Measurements from ENCODE around the gene KCNK1. TPM values are rescaled to one million over a fixed set of nuclear protein-coding genes. Genes with fewer than 3 reads are reported as not detected.

KCNK1 gene
- polyA plus RNA-seq, 1 donor from 2014 or later, result 1.8 TPM

DNA sequence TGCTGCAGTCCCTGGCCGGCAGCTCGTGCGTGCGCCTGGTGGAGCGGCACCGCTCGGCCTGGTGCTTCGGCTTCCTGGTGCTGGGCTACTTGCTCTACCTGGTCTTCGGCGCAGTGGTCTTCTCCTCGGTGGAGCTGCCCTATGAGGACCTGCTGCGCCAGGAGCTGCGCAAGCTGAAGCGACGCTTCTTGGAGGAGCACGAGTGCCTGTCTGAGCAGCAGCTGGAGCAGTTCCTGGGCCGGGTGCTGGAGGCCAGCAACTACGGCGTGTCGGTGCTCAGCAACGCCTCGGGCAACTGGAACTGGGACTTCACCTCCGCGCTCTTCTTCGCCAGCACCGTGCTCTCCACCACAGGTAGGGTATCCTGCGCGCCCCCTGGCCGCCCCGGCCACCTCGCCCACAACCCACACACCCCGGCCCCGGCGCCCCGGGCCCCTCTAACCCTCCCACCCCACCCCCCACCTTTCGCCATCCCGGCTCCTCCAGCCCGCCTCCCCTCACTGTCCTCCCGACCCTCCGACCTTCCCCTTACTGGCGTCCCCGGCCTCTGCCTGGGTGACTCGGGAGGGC, 352 bp downstream of the KCNK1 start:
- H3F3A ChIP-seq (ENCODE audit: insufficient read depth, low read length, poor library complexity, severe bottlenecking), result no peaks in the 10 kb centered on the region
- peak overlapping the region; percentile 66 for H3K9ac ChIP-seq (ENCODE audit: low read length)
- no peaks in the 10 kb centered on the region for H3K9me2 ChIP-seq (ENCODE audit: insufficient read depth, low read length)
- no peaks in the 10 kb centered on the region for H4K20me1 ChIP-seq (ENCODE audit: insufficient read depth)
- peak; percentile 24 for TF ChIP-seq RAD21 (conservative IDR thresholded peaks at IDR 0.05)
- TF ChIP-seq MXI1 (conservative IDR thresholded peaks at IDR 0.05; ENCODE audit: poor library complexity, severe bottlenecking), result no peak
- TF ChIP-seq POLR2AphosphoS5 (IDR thresholded peaks at IDR 0.05), result peak; percentile 38
- no peaks in the 10 kb centered on the region for H3K36me3 ChIP-seq (ENCODE audit: insufficient read depth, low read length)
- H3K27me3 ChIP-seq (ENCODE audit: insufficient read depth, low read depth, low read length), result peaks cover 62% of the 10 kb centered on the region
- no peaks in the 10 kb centered on the region for H3K9me3 ChIP-seq (ENCODE audit: low read length)
- H3K4me3 ChIP-seq (ENCODE audit: low read length), result peak overlapping the region; percentile 85
- H3K4me2 ChIP-seq (ENCODE audit: low read length), result peak overlapping the region; percentile 54
- no peaks in the 10 kb centered on the region for H3K79me2 ChIP-seq (replicated peaks; ENCODE audit: insufficient read depth, low read length)
- H3K27ac ChIP-seq (ENCODE audit: low read length), result no peak overlapping the region
- peak overlapping the region; percentile 57 for H2AFZ ChIP-seq (ENCODE audit: low read depth, low read length)

DNA sequence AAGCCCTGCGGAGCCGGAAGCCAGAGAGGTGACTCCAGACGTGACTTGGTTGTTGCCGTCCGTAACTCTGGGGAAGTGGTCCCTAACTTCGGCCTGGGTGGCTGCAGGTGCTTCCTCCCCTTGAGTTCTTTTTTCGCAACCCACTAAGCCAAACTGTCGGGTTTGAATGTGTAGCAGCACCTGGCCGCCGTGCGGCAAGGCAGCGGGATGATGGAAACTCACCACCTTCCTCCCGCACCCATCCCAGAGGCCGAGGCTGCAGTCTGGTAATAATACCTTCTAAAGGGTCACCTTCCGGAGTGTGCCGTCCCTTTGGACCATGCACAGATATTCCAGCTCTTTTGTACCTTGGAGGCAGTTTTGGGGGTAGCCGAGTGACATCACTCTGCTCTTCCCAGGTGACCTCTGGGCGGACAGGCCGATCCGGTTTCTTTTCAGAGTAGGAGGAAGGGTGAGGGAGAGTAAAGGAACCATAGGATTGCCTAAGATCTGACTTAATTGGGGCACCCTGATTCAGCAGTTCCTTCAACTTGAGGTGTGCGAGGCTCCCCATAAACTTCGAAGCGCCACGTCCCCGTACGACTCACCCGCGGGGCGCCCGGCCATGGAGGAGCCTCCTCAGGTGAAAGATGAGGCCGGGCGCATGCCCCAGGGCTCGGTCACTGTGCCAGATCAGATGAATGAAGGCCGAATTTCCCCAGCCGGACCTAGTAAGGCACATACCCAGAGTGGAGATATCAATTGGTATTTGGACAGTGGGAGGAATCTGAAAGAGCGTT, 1.0 kb downstream of the KCNK1 start:
- H3K27me3 ChIP-seq (ENCODE audit: insufficient read depth, low read depth, low read length), result peaks cover 62% of the 10 kb centered on the region
- no peak overlapping the region for H3K27ac ChIP-seq (ENCODE audit: low read length)
- no peak overlapping the region for H3K4me2 ChIP-seq (ENCODE audit: low read length)

More for the DNA sequence above, 1.0 kb downstream of the KCNK1 start:
- no peaks in the 10 kb centered on the region for H3K79me2 ChIP-seq (replicated peaks; ENCODE audit: insufficient read depth, low read length)
- H3K9me3 ChIP-seq (ENCODE audit: low read length), result no peaks in the 10 kb centered on the region
- H3K9ac ChIP-seq (ENCODE audit: low read length), result peak overlapping the region; percentile 66
- H3K9me2 ChIP-seq (ENCODE audit: insufficient read depth, low read length), result no peaks in the 10 kb centered on the region
- TF ChIP-seq TAF1 (IDR thresholded peaks at IDR 0.05; ENCODE audit: low read depth), result no peak
- TF ChIP-seq SMC3 (conservative IDR thresholded peaks at IDR 0.05; ENCODE audit: poor library complexity), result no peak
- no peak for TF ChIP-seq MXI1 (conservative IDR thresholded peaks at IDR 0.05; ENCODE audit: poor library complexity, severe bottlenecking)
- TF ChIP-seq, protein P1, sequence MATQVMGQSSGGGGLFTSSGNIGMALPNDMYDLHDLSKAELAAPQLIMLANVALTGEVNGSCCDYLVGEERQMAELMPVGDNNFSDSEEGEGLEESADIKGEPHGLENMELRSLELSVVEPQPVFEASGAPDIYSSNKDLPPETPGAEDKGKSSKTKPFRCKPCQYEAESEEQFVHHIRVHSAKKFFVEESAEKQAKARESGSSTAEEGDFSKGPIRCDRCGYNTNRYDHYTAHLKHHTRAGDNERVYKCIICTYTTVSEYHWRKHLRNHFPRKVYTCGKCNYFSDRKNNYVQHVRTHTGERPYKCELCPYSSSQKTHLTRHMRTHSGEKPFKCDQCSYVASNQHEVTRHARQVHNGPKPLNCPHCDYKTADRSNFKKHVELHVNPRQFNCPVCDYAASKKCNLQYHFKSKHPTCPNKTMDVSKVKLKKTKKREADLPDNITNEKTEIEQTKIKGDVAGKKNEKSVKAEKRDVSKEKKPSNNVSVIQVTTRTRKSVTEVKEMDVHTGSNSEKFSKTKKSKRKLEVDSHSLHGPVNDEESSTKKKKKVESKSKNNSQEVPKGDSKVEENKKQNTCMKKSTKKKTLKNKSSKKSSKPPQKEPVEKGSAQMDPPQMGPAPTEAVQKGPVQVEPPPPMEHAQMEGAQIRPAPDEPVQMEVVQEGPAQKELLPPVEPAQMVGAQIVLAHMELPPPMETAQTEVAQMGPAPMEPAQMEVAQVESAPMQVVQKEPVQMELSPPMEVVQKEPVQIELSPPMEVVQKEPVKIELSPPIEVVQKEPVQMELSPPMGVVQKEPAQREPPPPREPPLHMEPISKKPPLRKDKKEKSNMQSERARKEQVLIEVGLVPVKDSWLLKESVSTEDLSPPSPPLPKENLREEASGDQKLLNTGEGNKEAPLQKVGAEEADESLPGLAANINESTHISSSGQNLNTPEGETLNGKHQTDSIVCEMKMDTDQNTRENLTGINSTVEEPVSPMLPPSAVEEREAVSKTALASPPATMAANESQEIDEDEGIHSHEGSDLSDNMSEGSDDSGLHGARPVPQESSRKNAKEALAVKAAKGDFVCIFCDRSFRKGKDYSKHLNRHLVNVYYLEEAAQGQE (IDR thresholded peaks at IDR 0.05; ENCODE audit: borderline replicate concordance), result no peak
- no peak for TF ChIP-seq CTCF (IDR thresholded peaks at IDR 0.05; ENCODE audit: poor library complexity, severe bottlenecking)
- no peak for TF ChIP-seq POLR2AphosphoS5 (IDR thresholded peaks at IDR 0.05)
- TF ChIP-seq EZH2 (IDR thresholded peaks at IDR 0.05; ENCODE audit: borderline replicate concordance, insufficient read depth, low read length, poor library complexity, severe bottlenecking), result no peak
- TF ChIP-seq RAD21 (conservative IDR thresholded peaks at IDR 0.05), result no peak
- no peak for TF ChIP-seq EP300 (conservative IDR thresholded peaks at IDR 0.05; ENCODE audit: poor library complexity, severe bottlenecking)
- no peaks in the 10 kb centered on the region for H4K20me1 ChIP-seq (ENCODE audit: insufficient read depth)
- no peaks in the 10 kb centered on the region for H3F3A ChIP-seq (ENCODE audit: insufficient read depth, low read length, poor library complexity, severe bottlenecking)
- no peaks in the 10 kb centered on the region for H3K36me3 ChIP-seq (ENCODE audit: insufficient read depth, low read length)
- H3K4me3 ChIP-seq (ENCODE audit: low read length), result peak overlapping the region; percentile 85
- H2AFZ ChIP-seq (ENCODE audit: low read depth, low read length), result no peak overlapping the region
